Neural cell (in vitro differentiated cells): ENCODE results near the gene ZFYVE28. TPM values are rescaled to one million over a fixed set of nuclear protein-coding genes. Genes with fewer than 3 reads are reported as not detected.

ENCODE experiments used
- H2AFZ ChIP-seq: fragments of 200-600, 300-800 bp; sonication (generic), shearing (Covaris generic); 2 replicates; pipeline ENCODE4 v1.6.0; 2014; ENCODE audit warnings: low read depth, mild to moderate bottlenecking, antibody characterized with exemption, low read length, moderate library complexity
- H3F3A ChIP-seq: fragments of 200-600 bp; shearing (Covaris generic); 2 replicates; pipeline ENCODE4 v1.6.1; 2016; ENCODE audit warnings: mild to moderate bottlenecking, moderate library complexity, mixed read lengths, antibody characterized with exemption, low read length; ENCODE audit not compliant: insufficient read depth, poor library complexity, severe bottlenecking
- H3K27ac ChIP-seq: fragments of 200-600, 300-800 bp; sonication (generic), shearing (Covaris generic); 2 replicates; pipeline ENCODE4 v1.5.1; 2014; ENCODE audit warnings: mild to moderate bottlenecking, low read length, moderate library complexity
- H3K27me3 ChIP-seq: fragments of 300-800, 200-600 bp; sonication (generic), shearing (Covaris generic); 2 replicates; pipeline ENCODE4 v1.6.0; 2014; ENCODE audit warnings: mild to moderate bottlenecking, low read depth, low read length, moderate library complexity; ENCODE audit not compliant: insufficient read depth
- H3K36me3 ChIP-seq: fragments of 300-800, 200-600 bp; sonication (generic), shearing (Covaris generic); 2 replicates; pipeline ENCODE4 v1.5.1; 2014; ENCODE audit warnings: mild to moderate bottlenecking, antibody characterized with exemption, low read length, moderate library complexity; ENCODE audit not compliant: insufficient read depth
- H3K4me2 ChIP-seq: fragments of 300-800, 200-600 bp; sonication (generic), shearing (Covaris generic); 2 replicates; pipeline ENCODE4 v1.6.0; 2014; ENCODE audit warnings: mild to moderate bottlenecking, low read length
- H3K4me3 ChIP-seq: fragments of 300-800, 200-600 bp; sonication (generic), shearing (Covaris generic); 2 replicates; pipeline ENCODE4 v1.5.1; 2014; ENCODE audit warnings: mild to moderate bottlenecking, low read length, moderate library complexity
- H3K79me2 ChIP-seq: fragments of 200-600 bp; shearing (Covaris generic); replicated peaks from 2 replicates; pipeline ENCODE4 v1.6.0; 2014; ENCODE audit warnings: mild to moderate bottlenecking, low read length, moderate library complexity; ENCODE audit not compliant: insufficient read depth
- H3K9ac ChIP-seq: fragments of 300-800, 200-600 bp; sonication (generic), shearing (Covaris generic); 2 replicates; pipeline ENCODE4 v1.6.1; 2016; ENCODE audit warnings: mild to moderate bottlenecking, low read length, mixed read lengths
- H3K9me2 ChIP-seq: fragments of 200-600 bp; shearing (Covaris generic); 2 replicates; pipeline ENCODE4 v1.6.1; 2016; ENCODE audit warnings: mild to moderate bottlenecking, low read length, mixed read lengths; ENCODE audit not compliant: insufficient read depth
- H3K9me3 ChIP-seq: fragments of 200-600, 300-800 bp; sonication (generic), shearing (Covaris generic); 2 replicates; pipeline ENCODE4 v1.6.1; 2016; ENCODE audit warnings: mild to moderate bottlenecking, mixed run types, low read length, moderate library complexity, mixed read lengths
- H4K20me1 ChIP-seq: fragments of 200-600 bp; shearing (Covaris generic); 2 replicates; pipeline ENCODE4 v1.6.1; 2016; ENCODE audit warnings: mild to moderate bottlenecking, mixed run types; ENCODE audit not compliant: insufficient read depth
- EP300 ChIP-seq: fragments of 450-650 bp; conservative IDR thresholded peaks from 2 replicates; pipeline ENCODE4 v1.6.1; 2014; ENCODE audit warnings: antibody characterized with exemption, mild to moderate bottlenecking, moderate library complexity; ENCODE audit not compliant: poor library complexity, severe bottlenecking
- EZH2 ChIP-seq: fragments of 200-600, 300-800 bp; shearing (Covaris generic), sonication (generic); IDR thresholded peaks from 2 replicates; pipeline ENCODE4 v1.6.1; 2014; ENCODE audit warnings: antibody characterized with exemption, low read length, borderline replicate concordance, mild to moderate bottlenecking; ENCODE audit not compliant: insufficient read depth, poor library complexity, severe bottlenecking
- MXI1 ChIP-seq: fragments of 450-650 bp; conservative IDR thresholded peaks from 2 replicates; pipeline ENCODE4 v1.6.1; 2014; ENCODE audit warnings: antibody characterized with exemption, mild to moderate bottlenecking; ENCODE audit not compliant: poor library complexity, severe bottlenecking
- POLR2AphosphoS5 ChIP-seq: IDR thresholded peaks from 2 replicates; pipeline ENCODE4 v1.6.1; 2012
- RAD21 ChIP-seq: fragments of 450-650 bp; conservative IDR thresholded peaks from 2 replicates; pipeline ENCODE4 v1.6.1; 2014; ENCODE audit warnings: antibody characterized with exemption, mild to moderate bottlenecking, moderate library complexity
- SMC3 ChIP-seq: fragments of 450-650 bp; conservative IDR thresholded peaks from 2 replicates; pipeline ENCODE4 v1.6.1; 2014; ENCODE audit warnings: antibody characterized with exemption, mild to moderate bottlenecking, moderate library complexity; ENCODE audit not compliant: poor library complexity
- TAF1 ChIP-seq: IDR thresholded peaks from 2 replicates; pipeline ENCODE4 v1.6.1; 2012; ENCODE audit warnings: low read depth
- polyA plus RNA-seq: library from polyadenylated mRNA; depleted of rRNA; stranded (reverse); fragments of >200 nt; gene quantifications from 2 replicates; pipeline ENCODE4 v1.2.3, GENCODE V29; 2014
- TF ChIP-seq, protein P1 (sequence below): IDR thresholded peaks from 2 replicates; pipeline ENCODE4 v1.6.1; 2012; ENCODE audit warnings: borderline replicate concordance
- TF ChIP-seq, protein P2 (sequence below): fragments of 450-650 bp; IDR thresholded peaks from 2 replicates; pipeline ENCODE4 v1.5.1; 2014; ENCODE audit warnings: antibody characterized with exemption, mild to moderate bottlenecking, moderate library complexity; ENCODE audit not compliant: poor library complexity, severe bottlenecking

ZFYVE28 gene
- polyA plus RNA-seq, 1 donor from 2014 or later: 2.4 TPM

DNA sequence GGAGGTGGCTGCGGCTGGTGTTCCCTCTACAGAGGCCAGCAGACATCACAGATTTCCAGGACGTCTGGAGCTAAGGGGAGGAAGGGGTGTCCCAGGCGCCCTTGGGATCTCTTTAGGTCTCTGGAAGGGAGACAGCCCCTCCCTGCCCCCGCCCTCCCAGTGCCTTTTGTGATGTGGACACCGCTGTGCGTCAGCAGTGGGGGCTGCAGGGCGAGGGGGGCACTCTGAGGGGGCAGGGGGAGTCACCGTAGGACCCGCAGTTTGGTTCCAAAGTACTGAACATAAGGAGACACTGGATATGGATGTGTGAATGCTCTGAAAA is 130.9 kb downstream of the ZFYVE28 start:
- Histone ChIP-seq H3K9me3 (no peaks in the 10 kb centered on the region), H3K4me3 (no peak overlapping the region), H3K9ac (no peak overlapping the region), H3K9me2 (no peaks in the 10 kb centered on the region), H4K20me1 (no peaks in the 10 kb centered on the region), H3K27ac (no peak overlapping the region), H3K27me3 (no peaks in the 10 kb centered on the region), H3K4me2 (no peak overlapping the region), H3K36me3 (no peaks in the 10 kb centered on the region), H3K79me2 (no peaks in the 10 kb centered on the region), H3F3A (no peaks in the 10 kb centered on the region), H2AFZ (no peak overlapping the region)
- TF ChIP-seq SMC3: no peak
- no peak for TF ChIP-seq MXI1
- no peak for TF ChIP-seq TAF1
- TF ChIP-seq, protein P1, sequence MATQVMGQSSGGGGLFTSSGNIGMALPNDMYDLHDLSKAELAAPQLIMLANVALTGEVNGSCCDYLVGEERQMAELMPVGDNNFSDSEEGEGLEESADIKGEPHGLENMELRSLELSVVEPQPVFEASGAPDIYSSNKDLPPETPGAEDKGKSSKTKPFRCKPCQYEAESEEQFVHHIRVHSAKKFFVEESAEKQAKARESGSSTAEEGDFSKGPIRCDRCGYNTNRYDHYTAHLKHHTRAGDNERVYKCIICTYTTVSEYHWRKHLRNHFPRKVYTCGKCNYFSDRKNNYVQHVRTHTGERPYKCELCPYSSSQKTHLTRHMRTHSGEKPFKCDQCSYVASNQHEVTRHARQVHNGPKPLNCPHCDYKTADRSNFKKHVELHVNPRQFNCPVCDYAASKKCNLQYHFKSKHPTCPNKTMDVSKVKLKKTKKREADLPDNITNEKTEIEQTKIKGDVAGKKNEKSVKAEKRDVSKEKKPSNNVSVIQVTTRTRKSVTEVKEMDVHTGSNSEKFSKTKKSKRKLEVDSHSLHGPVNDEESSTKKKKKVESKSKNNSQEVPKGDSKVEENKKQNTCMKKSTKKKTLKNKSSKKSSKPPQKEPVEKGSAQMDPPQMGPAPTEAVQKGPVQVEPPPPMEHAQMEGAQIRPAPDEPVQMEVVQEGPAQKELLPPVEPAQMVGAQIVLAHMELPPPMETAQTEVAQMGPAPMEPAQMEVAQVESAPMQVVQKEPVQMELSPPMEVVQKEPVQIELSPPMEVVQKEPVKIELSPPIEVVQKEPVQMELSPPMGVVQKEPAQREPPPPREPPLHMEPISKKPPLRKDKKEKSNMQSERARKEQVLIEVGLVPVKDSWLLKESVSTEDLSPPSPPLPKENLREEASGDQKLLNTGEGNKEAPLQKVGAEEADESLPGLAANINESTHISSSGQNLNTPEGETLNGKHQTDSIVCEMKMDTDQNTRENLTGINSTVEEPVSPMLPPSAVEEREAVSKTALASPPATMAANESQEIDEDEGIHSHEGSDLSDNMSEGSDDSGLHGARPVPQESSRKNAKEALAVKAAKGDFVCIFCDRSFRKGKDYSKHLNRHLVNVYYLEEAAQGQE: no peak
- no peak for TF ChIP-seq POLR2AphosphoS5
- TF ChIP-seq, protein P2, sequence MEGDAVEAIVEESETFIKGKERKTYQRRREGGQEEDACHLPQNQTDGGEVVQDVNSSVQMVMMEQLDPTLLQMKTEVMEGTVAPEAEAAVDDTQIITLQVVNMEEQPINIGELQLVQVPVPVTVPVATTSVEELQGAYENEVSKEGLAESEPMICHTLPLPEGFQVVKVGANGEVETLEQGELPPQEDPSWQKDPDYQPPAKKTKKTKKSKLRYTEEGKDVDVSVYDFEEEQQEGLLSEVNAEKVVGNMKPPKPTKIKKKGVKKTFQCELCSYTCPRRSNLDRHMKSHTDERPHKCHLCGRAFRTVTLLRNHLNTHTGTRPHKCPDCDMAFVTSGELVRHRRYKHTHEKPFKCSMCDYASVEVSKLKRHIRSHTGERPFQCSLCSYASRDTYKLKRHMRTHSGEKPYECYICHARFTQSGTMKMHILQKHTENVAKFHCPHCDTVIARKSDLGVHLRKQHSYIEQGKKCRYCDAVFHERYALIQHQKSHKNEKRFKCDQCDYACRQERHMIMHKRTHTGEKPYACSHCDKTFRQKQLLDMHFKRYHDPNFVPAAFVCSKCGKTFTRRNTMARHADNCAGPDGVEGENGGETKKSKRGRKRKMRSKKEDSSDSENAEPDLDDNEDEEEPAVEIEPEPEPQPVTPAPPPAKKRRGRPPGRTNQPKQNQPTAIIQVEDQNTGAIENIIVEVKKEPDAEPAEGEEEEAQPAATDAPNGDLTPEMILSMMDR: no peak
- no peak for TF ChIP-seq EP300
- no peak for TF ChIP-seq EZH2
- no peak for TF ChIP-seq RAD21

DNA sequence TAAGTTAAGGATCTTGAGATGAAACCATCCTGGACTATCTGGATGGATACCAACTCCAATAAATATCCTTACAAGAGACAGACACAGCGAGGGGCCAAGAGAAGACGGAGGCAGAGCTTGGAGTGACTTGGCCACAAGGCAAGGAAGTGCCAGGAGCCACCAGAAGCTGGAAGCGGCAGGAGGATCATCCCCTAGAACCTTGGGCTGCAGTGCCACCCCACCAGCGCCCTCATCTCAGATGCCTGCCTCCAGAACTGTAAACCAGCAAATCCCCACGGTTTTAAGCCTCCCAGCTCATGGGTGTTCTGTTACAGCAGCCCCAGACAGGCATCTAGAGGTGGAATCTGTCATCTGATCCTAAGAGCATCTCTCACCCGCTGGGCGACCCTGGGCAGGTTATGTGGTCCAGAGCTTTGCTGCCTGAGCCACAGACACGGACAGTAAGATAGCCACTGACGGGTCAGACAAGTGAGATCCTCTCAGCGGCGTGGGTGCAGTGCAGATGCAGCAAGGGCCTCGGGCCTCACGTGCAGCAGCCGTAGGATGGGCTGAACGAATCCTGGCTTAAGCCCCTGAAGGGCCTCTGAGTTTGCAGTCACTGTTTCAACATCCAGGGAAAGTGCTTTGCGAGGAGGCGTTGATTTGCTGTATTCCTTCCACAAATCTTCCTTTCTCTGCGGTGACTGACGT is 131.4 kb downstream of the ZFYVE28 start:
- Histone ChIP-seq H3K79me2 (no peaks in the 10 kb centered on the region), H3K9me3 (no peaks in the 10 kb centered on the region), H3K27me3 (no peaks in the 10 kb centered on the region), H3K4me3 (no peak overlapping the region), H3F3A (no peaks in the 10 kb centered on the region), H3K36me3 (no peaks in the 10 kb centered on the region), H3K4me2 (no peak overlapping the region), H3K9me2 (no peaks in the 10 kb centered on the region), H3K27ac (no peak overlapping the region), H3K9ac (no peak overlapping the region), H4K20me1 (no peaks in the 10 kb centered on the region), H2AFZ (no peak overlapping the region)
- TF ChIP-seq EP300 (no peak), POLR2AphosphoS5 (no peak), TAF1 (no peak), EZH2 (no peak), RAD21 (no peak), SMC3 (no peak), MXI1 (no peak)
- TF ChIP-seq, protein P2: no peak
- TF ChIP-seq, protein P1: no peak
